GM21367 (cell line): ENCODE results near the gene DOK1.

Experiments used
- ATAC-seq: cut with Tn5 transposase; IDR thresholded peaks from one replicate; pipeline ENCODE4 v1.9.1; 2021; ENCODE audit not compliant: unreplicated experiment

The DOK1 gene

DNA sequence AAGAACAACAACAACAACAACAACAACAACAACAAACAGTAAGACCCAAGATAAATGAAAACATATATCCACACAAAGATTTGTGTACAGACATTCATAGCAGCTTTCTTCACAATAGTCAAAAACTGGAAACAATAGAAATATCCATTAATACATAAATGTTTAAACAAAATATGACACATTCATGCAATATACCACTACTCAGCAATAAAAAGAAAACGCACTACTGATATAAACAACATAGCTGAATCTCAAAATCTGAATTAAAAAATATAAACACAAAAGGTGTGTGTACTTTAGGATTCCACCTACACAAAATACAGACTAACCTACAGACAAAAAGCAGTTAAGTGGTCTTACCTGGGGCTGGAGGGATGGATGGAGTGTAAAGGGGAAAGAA is 42.1 kb downstream of the DOK1 start:
- no peak for ATAC-seq

DNA sequence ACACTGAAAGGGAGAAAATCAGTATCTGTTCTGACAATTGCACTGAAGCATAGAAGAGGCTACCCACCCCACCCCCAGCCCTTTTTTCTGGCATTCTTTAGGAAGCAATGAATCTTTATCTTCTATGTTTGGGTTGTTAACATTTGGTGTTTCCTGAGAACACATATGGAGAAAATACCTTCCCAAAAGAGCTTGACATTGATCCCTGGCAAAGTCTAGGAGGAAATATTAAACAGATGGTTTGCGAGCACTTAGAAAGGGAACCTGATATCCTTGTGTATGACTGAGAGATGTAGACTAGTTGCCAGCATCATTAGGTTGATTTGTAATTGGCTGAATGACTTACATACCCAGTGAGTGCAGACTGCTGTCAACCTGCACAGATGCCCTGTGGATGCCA is 42.9 kb downstream of the DOK1 start:
- ATAC-seq = no peak

DNA sequence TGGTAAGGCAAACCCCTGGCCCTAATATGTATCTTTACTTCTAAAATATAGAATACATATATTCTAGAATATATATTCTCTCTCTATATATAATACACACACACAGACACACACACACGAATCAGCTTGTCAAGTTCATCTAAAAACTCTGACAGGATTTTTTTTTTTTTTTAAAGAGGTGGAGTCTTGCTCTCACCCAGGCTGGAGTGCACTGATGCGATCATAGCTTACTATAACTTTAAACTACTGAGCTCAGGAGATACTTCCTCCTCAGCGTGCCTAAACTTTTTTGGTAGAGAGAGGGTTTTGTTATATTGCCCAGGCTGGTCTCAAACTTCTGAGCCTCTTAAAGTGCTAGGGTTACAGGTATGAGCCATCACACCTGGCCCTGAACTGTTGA is 45.2 kb downstream of the DOK1 start:
- ATAC-seq = no peak

DNA sequence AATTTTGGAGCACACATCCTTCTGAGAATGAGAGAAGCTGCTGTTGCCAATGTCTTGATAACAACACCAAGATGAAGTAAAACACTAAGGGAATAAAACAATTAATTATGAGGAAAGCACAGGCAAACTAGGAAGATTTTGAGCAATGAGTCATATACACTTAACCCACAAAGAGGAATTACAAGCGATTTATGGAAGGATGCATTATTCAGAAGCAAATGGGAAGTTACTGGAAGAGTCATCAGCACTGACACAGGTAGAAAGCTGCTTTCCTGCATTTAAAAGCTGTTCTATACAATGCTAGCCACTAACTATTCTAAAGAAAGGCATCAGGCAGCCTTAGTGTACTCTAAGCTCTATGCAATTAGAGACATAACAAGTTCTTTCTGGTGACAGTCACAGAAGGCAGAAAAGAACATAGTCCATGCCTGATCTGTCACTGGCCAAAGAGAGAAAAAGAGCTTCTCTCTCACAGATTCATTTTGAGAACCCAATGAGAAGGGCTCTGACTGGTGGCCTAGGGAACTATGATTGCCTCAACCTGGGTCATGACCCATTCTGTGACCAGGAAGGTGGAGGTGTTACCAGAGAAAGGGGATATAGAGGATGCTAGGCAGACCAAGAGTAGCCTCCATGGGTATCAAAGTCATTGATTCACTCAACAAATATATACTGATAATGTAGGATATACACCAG is 48.2 kb downstream of the DOK1 start:
- ATAC-seq = no peak

DNA sequence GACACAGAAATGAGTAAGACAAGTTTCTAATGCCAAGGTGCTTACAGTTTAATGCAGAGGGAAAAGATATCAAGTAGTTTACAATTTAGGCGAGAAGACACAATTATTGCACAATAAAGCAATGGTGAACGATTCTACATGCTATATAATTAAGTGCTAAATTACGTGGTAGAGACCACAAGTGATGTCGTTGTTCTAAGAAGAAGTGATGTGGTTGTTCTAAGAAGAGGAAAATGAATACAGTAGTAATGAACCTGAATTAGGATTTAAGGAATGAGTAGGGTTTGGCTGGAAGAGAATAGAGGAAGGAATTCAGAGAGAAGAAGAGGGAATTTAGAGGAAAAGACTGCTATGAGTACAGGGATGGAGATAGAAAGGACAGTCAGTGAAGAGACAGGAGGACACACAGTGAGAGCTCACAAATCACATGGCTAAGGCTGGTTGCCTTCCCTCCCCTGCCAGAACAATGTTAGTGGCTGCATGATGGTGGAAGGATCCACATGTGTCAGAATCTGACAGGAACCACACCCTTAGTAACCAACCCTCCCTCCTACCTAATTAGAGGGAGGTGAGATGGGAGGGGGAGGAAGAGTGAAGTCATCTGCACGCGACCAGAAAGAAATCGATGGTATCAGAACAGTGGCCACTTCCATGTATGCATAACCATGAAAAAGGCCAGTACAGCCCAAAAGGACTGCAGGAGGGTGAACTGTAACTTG is 48.9 kb downstream of the DOK1 start:
- no peak for ATAC-seq

DNA sequence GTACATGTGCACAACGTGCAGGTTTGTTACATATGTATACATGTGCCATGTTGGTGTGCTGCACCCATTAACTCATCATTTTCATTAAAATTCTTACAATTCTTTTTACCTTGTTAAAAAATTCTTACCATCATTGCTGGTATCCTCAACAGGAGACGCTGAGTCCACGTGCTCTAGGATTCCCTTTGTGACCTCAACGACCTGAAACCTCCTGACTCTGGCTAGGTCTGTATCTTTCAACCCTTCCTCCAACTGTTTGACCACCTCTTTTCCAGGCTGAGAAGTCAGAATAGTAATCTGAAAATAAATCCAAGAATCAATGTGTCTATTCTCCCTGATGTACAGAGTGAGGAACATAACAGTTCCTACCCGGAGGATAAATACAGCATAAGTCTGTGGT is 52.4 kb downstream of the DOK1 start:
- ATAC-seq = no peak
